ENCODE data around the gene TBX6. TPM values are rescaled to one million over a fixed set of nuclear protein-coding genes. Genes with fewer than 3 reads are reported as not detected.

TBX6 gene, protein sequence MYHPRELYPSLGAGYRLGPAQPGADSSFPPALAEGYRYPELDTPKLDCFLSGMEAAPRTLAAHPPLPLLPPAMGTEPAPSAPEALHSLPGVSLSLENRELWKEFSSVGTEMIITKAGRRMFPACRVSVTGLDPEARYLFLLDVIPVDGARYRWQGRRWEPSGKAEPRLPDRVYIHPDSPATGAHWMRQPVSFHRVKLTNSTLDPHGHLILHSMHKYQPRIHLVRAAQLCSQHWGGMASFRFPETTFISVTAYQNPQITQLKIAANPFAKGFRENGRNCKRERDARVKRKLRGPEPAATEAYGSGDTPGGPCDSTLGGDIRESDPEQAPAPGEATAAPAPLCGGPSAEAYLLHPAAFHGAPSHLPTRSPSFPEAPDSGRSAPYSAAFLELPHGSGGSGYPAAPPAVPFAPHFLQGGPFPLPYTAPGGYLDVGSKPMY
- total RNA-seq = 6.4 TPM

DNA sequence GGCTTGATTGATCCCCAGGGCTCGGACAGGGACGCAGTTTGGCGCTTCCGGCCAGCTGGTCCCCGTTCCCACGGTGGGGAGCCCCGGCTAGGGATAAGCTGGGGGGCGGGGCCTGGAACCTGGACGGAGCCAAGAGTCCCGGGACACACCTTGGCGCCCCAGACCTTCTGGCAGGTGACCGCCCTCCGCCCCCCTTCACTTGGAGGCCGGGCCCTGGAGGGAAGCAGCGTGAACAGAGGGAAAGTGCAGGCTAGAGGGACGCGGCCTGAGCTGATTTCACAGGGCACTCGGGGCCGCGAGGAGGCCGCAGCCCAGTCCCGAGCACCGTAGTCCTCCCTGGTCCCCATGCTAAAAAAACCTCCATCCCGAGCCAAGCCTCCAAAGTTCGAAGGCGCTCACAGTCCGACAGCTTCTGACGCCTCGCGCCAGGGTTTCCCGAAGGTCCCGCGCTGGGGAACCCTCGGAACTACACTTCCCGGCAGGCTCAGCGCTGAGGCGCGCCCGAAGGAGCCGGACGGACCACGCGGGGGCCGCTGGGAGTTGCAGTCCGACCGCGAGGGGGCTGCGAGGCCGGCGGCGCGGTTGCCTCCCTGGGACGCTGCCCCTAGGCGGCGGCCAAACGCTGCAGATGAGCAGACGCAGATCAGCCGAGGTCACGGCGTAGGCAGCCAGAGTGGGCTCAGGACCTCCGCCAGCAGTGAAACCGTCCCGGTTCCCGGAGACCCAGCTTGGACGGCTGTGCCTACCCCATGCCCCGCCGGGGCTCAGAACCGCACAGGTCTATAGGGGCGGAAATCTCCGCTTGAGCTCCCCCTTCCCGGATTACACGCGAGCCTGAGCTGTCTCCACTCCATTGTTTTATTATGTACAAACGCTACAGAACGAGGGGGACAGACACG lies at the start of gene TBX6:
TSS of gene TBX6 (minus strand) at position 451 of the 899 bp plus-strand sequence. CDS start 731 bp downstream, outside the sequence.
- Histone ChIP-seq H3K4me3 (peak within 1 kb of the TSS; percentile 51 to 59), H3K27ac (peak within 1 kb of the TSS; percentile 89), H3K36me3 (peaks cover 0 to 18% of the 10 kb centered on the region in 2 donors), H3K27me3 (no peaks in the 10 kb centered on the region), H3K4me1 (peaks cover 48% of the 10 kb centered on the region), H3K9me3 (no peaks in the 10 kb centered on the region)
- intact Hi-C loops (cut with DNase I) = no loop called here
- DNase-seq (ENCODE audit: extremely low spot score in 2 of 2) = no peak
- TF ChIP-seq CTCF (IDR thresholded peaks at IDR 0.05) = peak; percentile 68 to 93 (median 92)
- TF ChIP-seq POLR2A (IDR thresholded peaks at IDR 0.05) = no peak
- peak in 1 of 2 donors; percentile 73 for TF ChIP-seq POLR2AphosphoS5 (IDR thresholded peaks at IDR 0.05; ENCODE audit: insufficient read depth in 1 of 2, low read depth in 1 of 2)

DNA sequence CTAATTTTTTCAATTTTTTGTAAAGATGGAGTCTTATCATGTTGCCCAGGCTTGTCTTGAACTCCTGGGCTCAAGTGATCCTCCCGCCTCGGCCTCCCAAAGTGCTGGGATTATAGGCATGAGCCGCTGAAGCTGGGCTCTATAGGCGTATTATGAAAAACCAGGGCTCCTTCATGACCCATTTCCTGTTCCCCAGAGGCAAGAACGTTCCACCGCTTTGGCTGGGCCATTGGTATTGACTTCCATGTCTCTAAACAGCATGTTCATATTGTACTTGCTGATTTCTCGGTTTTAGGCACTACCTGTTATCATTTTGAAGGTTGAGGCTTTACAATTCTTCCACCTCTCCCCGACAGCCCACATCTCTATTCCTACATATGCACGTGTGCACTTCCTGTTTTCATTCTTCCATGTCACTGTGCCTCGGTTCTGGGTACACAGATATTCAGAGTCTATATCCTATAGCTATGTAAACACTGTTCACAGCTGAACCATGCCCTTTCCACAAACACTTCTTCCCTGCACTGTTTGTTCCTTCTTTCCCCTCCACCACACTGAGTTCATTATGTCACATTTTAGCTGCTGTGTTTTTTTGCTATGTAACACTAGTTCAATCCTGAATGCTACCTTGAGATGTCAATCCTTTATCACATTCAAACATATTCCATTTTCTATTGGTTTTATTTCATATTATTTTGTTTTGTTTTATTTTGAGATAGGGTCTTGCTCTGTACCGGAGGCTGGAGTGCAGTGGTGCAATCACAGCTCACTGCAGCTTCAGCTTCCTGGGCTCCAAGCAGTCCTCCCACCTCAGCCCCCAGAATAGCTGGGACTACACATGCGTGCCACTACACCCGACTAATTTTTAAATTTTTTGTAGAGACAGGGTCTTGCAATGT lies 48.1 kb upstream of the TBX6 start:
- no peak for DNase-seq (ENCODE audit: extremely low spot score in 2 of 2)
- intact Hi-C loops (cut with DNase I) = no loop called here
- no peak for TF ChIP-seq CTCF (IDR thresholded peaks at IDR 0.05)
- TF ChIP-seq POLR2AphosphoS5 (IDR thresholded peaks at IDR 0.05; ENCODE audit: insufficient read depth in 1 of 2, low read depth in 1 of 2) = no peak
- TF ChIP-seq POLR2A (IDR thresholded peaks at IDR 0.05) = no peak
- Histone ChIP-seq H3K4me3 (no peak overlapping the region), H3K27ac (no peak overlapping the region), H3K4me1 (no peaks in the 10 kb centered on the region), H3K27me3 (no peaks in the 10 kb centered on the region), H3K9me3 (no peaks in the 10 kb centered on the region), H3K36me3 (no peaks in the 10 kb centered on the region)

DNA sequence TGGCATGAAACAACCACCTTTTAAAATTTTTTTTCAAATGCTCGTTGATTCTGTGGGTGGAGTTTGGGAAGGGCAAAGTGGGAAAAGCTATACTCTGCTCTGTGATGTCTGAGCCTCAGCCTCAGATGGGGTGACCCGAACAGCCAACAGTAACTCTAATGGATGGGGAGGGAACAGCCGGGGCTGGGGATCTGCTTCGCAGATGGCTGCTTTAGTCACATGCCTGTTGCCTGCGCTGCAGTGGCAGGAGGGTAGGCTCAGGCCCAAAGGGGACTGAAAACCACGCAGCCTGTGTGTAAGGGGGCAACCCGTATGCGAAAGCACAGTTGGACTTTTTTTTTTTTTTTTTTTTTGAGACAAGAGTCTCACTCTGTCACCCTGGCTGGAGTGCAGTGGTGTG lies 46.2 kb upstream of the TBX6 start:
- no peak for DNase-seq (ENCODE audit: extremely low spot score in 2 of 2)
- H3K27me3 ChIP-seq = no peaks in the 10 kb centered on the region
- no peaks in the 10 kb centered on the region for H3K36me3 ChIP-seq
- intact Hi-C loops (cut with DNase I) = no loop called here
- no peak overlapping the region for H3K4me3 ChIP-seq
- H3K4me1 ChIP-seq = no peaks in the 10 kb centered on the region
- H3K27ac ChIP-seq = no peak overlapping the region
- TF ChIP-seq CTCF (IDR thresholded peaks at IDR 0.05) (no peak), POLR2A (IDR thresholded peaks at IDR 0.05) (no peak), POLR2AphosphoS5 (IDR thresholded peaks at IDR 0.05; ENCODE audit: insufficient read depth in 1 of 2, low read depth in 1 of 2) (no peak)
- H3K9me3 ChIP-seq = no peaks in the 10 kb centered on the region

DNA sequence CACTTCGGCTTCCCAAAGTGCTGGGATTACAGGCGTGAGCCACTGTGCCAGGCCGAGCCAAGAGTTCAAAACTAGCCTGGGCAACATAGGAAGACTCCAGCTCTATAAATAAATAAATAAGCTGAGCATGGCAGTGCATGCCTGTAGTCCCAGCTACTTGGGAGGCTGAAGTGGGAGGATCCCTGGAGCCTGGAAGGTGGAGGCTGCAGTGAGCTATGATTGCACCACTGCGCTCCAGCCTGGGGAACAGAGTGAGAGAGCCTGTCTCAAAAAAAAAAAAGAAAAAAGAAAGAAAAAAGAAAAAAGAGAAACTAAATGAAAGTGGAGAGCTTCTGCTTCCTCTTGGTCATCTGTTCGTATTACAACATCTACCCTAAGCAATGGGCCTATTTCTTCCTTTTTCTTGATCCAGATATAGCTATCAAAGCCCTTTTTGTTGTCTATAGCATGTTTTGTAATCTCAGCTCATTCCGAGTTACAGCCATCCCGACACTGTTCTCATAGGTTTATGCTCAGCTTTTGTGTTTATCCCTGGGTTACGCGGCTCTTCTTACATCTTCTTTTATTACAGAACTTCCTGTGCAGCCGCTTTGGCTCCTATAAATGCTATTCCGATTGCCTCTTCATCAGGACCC lies 45.4 kb upstream of the TBX6 start:
- TF ChIP-seq POLR2AphosphoS5 (IDR thresholded peaks at IDR 0.05; ENCODE audit: insufficient read depth in 1 of 2, low read depth in 1 of 2) = no peak
- TF ChIP-seq CTCF (IDR thresholded peaks at IDR 0.05) = no peak
- TF ChIP-seq POLR2A (IDR thresholded peaks at IDR 0.05) = no peak
- intact Hi-C loops (cut with DNase I) = no loop called here
- no peaks in the 10 kb centered on the region for H3K9me3 ChIP-seq
- no peak for DNase-seq (ENCODE audit: extremely low spot score in 2 of 2)
- no peak overlapping the region for H3K4me3 ChIP-seq
- no peaks in the 10 kb centered on the region for H3K27me3 ChIP-seq
- H3K36me3 ChIP-seq = no peaks in the 10 kb centered on the region
- H3K4me1 ChIP-seq = peaks cover 5% of the 10 kb centered on the region
- H3K27ac ChIP-seq = no peak overlapping the region

All from vagina (tissue), 2 donors.